ENCODE results near the gene KIF5C.

The KIF5C gene

GRCh38 chr2:149012545-149012944 is 137.5 kb downstream of the KIF5C start:
- Histone ChIP-seq H3K9me3 (ENCODE audit: insufficient read depth, low read length, severe bottlenecking) (no peaks in the 10 kb centered on the region), H3K27ac (ENCODE audit: low read length) (no peak overlapping the region), H3K4me1 (ENCODE audit: insufficient read depth, low read length) (0 out of 2 replicates have a peak, but pooled peaks cover 4% of the 10 kb centered on the region), H3K4me2 (ENCODE audit: insufficient read depth, low read length) (no peak overlapping the region), H4K20me1 (ENCODE audit: insufficient read depth, low read length) (no peaks in the 10 kb centered on the region), H3K36me3 (ENCODE audit: insufficient read depth, low read length) (no peaks in the 10 kb centered on the region), H2AFZ (ENCODE audit: low read depth, low read length) (no peak overlapping the region), H3K79me2 (ENCODE audit: insufficient read depth, low read length) (no peaks in the 10 kb centered on the region), H3K27me3 (ENCODE audit: insufficient read depth, low read length, poor library complexity) (peaks cover 8% of the 10 kb centered on the region), H3K4me3 (ENCODE audit: low read depth in 1 of 2, low read length in 2 of 2) (no peak overlapping the region), H3K9ac (ENCODE audit: low read depth, low read length) (no peak overlapping the region)
- no peak for DNase-seq
- TF ChIP-seq, protein P1, sequence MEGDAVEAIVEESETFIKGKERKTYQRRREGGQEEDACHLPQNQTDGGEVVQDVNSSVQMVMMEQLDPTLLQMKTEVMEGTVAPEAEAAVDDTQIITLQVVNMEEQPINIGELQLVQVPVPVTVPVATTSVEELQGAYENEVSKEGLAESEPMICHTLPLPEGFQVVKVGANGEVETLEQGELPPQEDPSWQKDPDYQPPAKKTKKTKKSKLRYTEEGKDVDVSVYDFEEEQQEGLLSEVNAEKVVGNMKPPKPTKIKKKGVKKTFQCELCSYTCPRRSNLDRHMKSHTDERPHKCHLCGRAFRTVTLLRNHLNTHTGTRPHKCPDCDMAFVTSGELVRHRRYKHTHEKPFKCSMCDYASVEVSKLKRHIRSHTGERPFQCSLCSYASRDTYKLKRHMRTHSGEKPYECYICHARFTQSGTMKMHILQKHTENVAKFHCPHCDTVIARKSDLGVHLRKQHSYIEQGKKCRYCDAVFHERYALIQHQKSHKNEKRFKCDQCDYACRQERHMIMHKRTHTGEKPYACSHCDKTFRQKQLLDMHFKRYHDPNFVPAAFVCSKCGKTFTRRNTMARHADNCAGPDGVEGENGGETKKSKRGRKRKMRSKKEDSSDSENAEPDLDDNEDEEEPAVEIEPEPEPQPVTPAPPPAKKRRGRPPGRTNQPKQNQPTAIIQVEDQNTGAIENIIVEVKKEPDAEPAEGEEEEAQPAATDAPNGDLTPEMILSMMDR (IDR thresholded peaks at IDR 0.05; ENCODE audit: borderline replicate concordance, extremely low read depth, low read length, poor library complexity, severe bottlenecking) = no peak
- TF ChIP-seq EZH2 (IDR thresholded peaks at IDR 0.05; ENCODE audit: borderline replicate concordance, low read depth, low read length, severe bottlenecking) = no peak
- ATAC-seq (ENCODE audit: insufficient read depth, low read depth) = no peak

DNA sequence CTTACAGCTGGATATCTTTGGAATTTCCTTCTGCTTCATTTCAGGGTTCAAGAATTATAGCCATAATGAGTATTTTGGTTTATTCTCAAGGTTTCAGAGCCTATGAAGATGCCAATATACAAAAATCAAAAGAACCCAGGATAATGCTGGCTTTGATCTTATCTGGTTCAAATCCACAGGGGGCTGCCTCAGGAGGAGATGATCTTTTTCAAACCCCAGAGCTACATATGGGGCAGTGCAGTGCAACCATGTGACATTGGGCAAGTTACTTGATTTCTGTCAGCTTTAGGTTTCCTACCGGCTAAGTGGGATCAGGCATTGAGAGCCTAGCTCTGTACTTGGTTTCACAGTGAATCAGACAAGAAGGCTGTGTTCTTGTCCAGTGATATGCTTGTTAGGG is 140.5 kb downstream of the KIF5C start:
- Histone ChIP-seq H3K4me1 (ENCODE audit: insufficient read depth, low read length) (0 out of 2 replicates have a peak, but pooled peaks cover 4% of the 10 kb centered on the region), H3K9me3 (ENCODE audit: insufficient read depth, low read length, severe bottlenecking) (no peaks in the 10 kb centered on the region), H3K36me3 (ENCODE audit: insufficient read depth, low read length) (no peaks in the 10 kb centered on the region), H3K4me2 (ENCODE audit: insufficient read depth, low read length) (no peak overlapping the region), H3K79me2 (ENCODE audit: insufficient read depth, low read length) (no peaks in the 10 kb centered on the region), H4K20me1 (ENCODE audit: insufficient read depth, low read length) (no peaks in the 10 kb centered on the region), H2AFZ (ENCODE audit: low read depth, low read length) (no peak overlapping the region), H3K9ac (ENCODE audit: low read depth, low read length) (no peak overlapping the region), H3K27ac (ENCODE audit: low read length) (no peak overlapping the region), H3K27me3 (ENCODE audit: insufficient read depth, low read length, poor library complexity) (peaks cover 4% of the 10 kb centered on the region), H3K4me3 (ENCODE audit: low read depth in 1 of 2, low read length in 2 of 2) (no peak overlapping the region)
- DNase-seq (no peak), ATAC-seq (ENCODE audit: insufficient read depth, low read depth) (no peak)
- no peak for TF ChIP-seq EZH2 (IDR thresholded peaks at IDR 0.05; ENCODE audit: borderline replicate concordance, low read depth, low read length, severe bottlenecking)
- TF ChIP-seq, protein P1 (IDR thresholded peaks at IDR 0.05; ENCODE audit: borderline replicate concordance, extremely low read depth, low read length, poor library complexity, severe bottlenecking) = no peak

DNA sequence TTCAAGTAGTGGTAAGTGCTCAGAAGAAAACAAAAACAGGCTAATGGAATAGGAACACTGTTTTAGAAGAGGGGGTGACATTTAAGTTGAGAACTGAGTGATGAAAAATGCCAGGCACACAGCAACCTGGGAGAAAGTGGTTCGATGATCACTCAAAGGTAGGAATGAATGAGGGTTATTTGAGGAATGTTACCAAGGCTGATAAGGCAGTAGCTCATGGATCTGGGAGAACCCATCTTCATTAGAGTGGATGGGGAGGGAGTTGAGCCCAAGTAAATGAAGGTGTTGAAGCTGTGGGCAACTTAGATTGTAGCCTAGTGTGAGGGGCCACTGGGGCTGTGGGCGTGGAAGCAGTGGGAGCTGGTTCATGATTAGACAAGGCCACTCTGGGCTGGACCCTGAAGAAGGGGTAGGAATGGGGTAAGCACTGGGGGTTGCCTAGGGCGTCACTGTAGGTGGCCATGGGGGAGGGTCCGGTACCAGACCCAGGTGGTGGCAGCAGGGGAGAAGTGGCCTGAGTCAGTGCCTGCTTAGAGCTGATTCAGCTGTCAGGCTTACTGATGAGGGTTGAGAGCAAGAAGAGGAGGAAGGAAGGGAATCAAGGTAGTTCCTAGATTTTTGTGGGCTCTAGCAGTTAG is 141.0 kb downstream of the KIF5C start:
- H3K4me2 ChIP-seq (ENCODE audit: insufficient read depth, low read length) = no peak overlapping the region
- no peak overlapping the region for H2AFZ ChIP-seq (ENCODE audit: low read depth, low read length)
- H3K4me3 ChIP-seq (ENCODE audit: low read depth in 1 of 2, low read length in 2 of 2) = no peak overlapping the region
- TF ChIP-seq EZH2 (IDR thresholded peaks at IDR 0.05; ENCODE audit: borderline replicate concordance, low read depth, low read length, severe bottlenecking) = no peak
- TF ChIP-seq, protein P1 (IDR thresholded peaks at IDR 0.05; ENCODE audit: borderline replicate concordance, extremely low read depth, low read length, poor library complexity, severe bottlenecking) = no peak
- no peak for DNase-seq
- ATAC-seq (ENCODE audit: insufficient read depth, low read depth) = no peak
- no peak overlapping the region for H3K27ac ChIP-seq (ENCODE audit: low read length)
- no peaks in the 10 kb centered on the region for H3K9me3 ChIP-seq (ENCODE audit: insufficient read depth, low read length, severe bottlenecking)
- H3K4me1 ChIP-seq (ENCODE audit: insufficient read depth, low read length) = 0 out of 2 replicates have a peak, but pooled peaks cover 4% of the 10 kb centered on the region
- H3K79me2 ChIP-seq (ENCODE audit: insufficient read depth, low read length) = no peaks in the 10 kb centered on the region
- H3K36me3 ChIP-seq (ENCODE audit: insufficient read depth, low read length) = no peaks in the 10 kb centered on the region
- no peaks in the 10 kb centered on the region for H4K20me1 ChIP-seq (ENCODE audit: insufficient read depth, low read length)
- peaks cover 4% of the 10 kb centered on the region for H3K27me3 ChIP-seq (ENCODE audit: insufficient read depth, low read length, poor library complexity)
- no peak overlapping the region for H3K9ac ChIP-seq (ENCODE audit: low read depth, low read length)
